HG03108 (cell line): ENCODE data around the gene TFAP2B.

ENCODE experiments used
- ATAC-seq: cut with Tn5 transposase; IDR thresholded peaks from one replicate; pipeline ENCODE4 v1.9.1; 2021; ENCODE audit warnings: moderate library complexity; ENCODE audit not compliant: unreplicated experiment

TFAP2B gene

GRCh38 chr6:50818673-50819072, at the start of gene TFAP2B:
TSS of gene TFAP2B (plus strand) at chr6:50818871. CDS start at chr6:50818892, 21 bp downstream.
- ATAC-seq, result no peak

- no peak for ATAC-seq
Observed at GRCh38 chr6:50778696-50779095, 40.0 kb upstream of the TFAP2B start.

GRCh38 chr6:50780382-50780781, 38.3 kb upstream of the TFAP2B start:
- ATAC-seq, result no peak

GRCh38 chr6:50785921-50786320, 32.8 kb upstream of the TFAP2B start:
- no peak for ATAC-seq

- no peak for ATAC-seq
Observed at GRCh38 chr6:50791900-50792508, 26.7 kb upstream of the TFAP2B start.

GRCh38 chr6:50792771-50793170, 25.9 kb upstream of the TFAP2B start:
- no peak for ATAC-seq

- no peak for ATAC-seq
Observed at GRCh38 chr6:50795574-50795973, 23.1 kb upstream of the TFAP2B start.

- ATAC-seq, result no peak
Observed at GRCh38 chr6:50804283-50804682, 14.4 kb upstream of the TFAP2B start.

GRCh38 chr6:50807035-50807434, 11.6 kb upstream of the TFAP2B start:
- no peak for ATAC-seq

GRCh38 chr6:50815436-50816114, 3.1 kb upstream of the TFAP2B start:
- ATAC-seq, result peak; percentile 39

- ATAC-seq, result peak; percentile 73
Observed at GRCh38 chr6:50816115-50816675, 2.5 kb upstream of the TFAP2B start.

- ATAC-seq, result no peak
Observed at GRCh38 chr6:50816947-50817645, 1.6 kb upstream of the TFAP2B start.

GRCh38 chr6:50817646-50817950, 1.1 kb upstream of the TFAP2B start:
- no peak for ATAC-seq

GRCh38 chr6:50818020-50818419, 651 bp upstream of the TFAP2B start:
- ATAC-seq, result no peak

GRCh38 chr6:50819466-50819903, 814 bp downstream of the TFAP2B start:
- no peak for ATAC-seq

GRCh38 chr6:50819904-50820868, 1.5 kb downstream of the TFAP2B start:
- ATAC-seq, result no peak

GRCh38 chr6:50820869-50821264, 2.2 kb downstream of the TFAP2B start:
- no peak for ATAC-seq

- no peak for ATAC-seq
Observed at GRCh38 chr6:50821441-50822077, 2.9 kb downstream of the TFAP2B start.

GRCh38 chr6:50822078-50822476, 3.4 kb downstream of the TFAP2B start:
- no peak for ATAC-seq
